ENCODE results near the gene DLK2.
A peak's percentile ranks its signal among the peaks of the same experiment; 100 is the strongest.

DLK2 gene

DNA sequence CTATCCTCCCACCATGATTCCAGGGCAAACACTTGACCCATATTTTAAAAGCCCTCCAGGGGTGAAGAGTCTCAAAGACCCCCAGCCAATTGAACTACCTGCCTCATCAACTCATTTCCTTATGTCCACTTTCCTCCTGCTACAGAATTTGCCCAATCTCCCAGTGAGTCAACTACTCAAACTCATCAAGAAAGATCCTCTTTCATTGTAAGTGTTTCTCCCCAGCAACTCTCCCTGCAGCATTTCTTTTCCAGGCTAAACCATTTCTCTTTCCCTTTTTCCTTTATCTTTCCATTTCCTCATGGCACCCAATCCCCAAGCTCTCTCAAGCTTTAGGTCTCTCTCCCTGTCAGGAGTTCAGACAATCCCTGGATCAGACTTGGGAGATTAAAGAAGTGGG, 1.5 kb downstream of the DLK2 start:
- DNase-seq (ENCODE audit: low read depth, low spot score), result no peak

DNA sequence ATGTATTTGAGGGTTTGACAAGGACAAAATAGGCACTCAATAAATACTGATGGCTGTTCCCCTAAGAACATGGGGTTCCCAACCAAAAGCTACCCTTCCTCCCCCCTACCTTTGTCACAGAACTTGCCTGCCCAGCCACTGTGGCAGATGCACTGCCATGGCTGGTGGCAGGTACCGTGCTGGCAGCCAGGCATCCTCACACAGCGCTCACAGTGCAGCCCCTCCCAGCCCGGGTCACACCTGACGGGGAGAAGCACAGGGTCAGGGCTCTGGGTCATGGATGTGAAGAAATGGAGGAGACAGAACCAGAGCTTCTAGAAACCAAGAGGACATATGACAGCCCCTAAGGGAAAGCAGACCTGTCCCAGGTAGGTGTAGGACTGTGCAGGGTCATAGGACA, 2.5 kb downstream of the DLK2 start:
- no peak for DNase-seq (ENCODE audit: low read depth, low spot score)

- no peak for DNase-seq (ENCODE audit: low read depth, low spot score)
Measured at GRCh38 chr6:43451939-43452338, 3.4 kb downstream of the DLK2 start.

GRCh38 chr6:43451348-43451747, 4.0 kb downstream of the DLK2 start:
- DNase-seq (ENCODE audit: low read depth, low spot score), result no peak

DNA sequence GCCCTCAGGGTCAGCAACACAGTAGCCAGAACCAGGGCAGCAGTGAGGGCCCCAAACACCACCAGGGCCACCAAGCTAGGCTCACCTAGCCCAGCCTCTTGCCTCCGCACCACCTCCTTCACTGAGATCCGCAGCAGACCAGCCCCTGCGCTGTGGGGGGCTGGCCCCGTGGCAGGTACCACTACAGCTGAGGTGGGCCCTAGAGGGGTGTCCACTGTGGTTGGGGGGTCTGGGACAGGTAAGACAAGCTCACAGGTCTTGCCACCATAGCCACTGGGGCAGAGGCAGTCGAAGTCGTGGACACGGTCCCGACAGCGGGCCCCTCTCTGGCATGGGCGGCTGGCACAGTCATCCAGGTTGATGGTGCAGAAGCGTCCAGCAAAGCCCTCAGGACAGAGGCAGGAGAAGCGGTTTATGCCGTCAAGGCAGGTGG, 4.6 kb downstream of the DLK2 start:
- DNase-seq (ENCODE audit: low read depth, low spot score), result no peak

- no peak for DNase-seq (ENCODE audit: low read depth, low spot score)
Measured at GRCh38 chr6:43448916-43449315, 6.4 kb downstream of the DLK2 start.

DNA sequence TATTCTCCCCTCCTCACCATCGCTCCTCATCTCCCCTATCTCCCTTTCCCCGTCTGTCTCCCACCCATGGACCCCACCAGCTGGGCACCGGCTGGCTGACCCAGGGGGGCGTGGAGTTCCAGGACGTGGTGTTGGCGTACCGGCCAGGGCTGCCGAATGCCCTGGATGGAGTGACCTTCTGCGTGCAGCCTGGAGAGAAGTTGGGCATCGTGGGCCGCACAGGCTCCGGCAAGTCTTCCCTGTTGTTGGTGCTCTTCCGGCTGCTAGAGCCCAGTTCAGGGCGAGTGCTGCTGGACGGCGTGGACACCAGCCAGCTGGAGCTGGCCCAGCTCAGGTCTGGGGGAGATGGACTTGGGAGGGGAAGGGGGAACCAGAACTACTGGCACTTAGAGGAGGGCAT, 7.7 kb downstream of the DLK2 start:
- no peak for DNase-seq (ENCODE audit: low read depth, low spot score)

GRCh38 chr6:43445576-43445975, 9.8 kb downstream of the DLK2 start:
- DNase-seq (ENCODE audit: low read depth, low spot score), result no peak

GRCh38 chr6:43444582-43444981, 10.8 kb downstream of the DLK2 start:
- no peak for DNase-seq (ENCODE audit: low read depth, low spot score)

DNA sequence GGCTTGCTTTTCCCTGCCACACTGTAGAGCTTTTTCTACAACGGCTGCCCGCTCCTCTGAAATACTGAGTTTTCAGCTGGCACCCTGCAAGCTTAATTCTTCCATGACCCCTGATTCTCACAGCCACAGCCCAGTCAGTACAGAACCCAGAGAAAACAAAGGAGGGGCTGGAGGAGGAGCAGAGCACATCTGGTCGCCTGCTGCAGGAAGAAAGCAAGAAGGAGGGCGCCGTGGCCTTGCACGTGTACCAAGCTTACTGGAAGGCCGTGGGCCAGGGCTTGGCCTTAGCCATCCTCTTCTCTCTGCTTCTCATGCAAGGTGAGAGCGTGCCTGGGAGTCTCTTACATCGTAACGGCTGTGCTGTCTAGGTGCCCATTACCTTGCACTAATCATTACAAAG, 11.3 kb downstream of the DLK2 start:
- no peak for DNase-seq (ENCODE audit: low read depth, low spot score)

DNA sequence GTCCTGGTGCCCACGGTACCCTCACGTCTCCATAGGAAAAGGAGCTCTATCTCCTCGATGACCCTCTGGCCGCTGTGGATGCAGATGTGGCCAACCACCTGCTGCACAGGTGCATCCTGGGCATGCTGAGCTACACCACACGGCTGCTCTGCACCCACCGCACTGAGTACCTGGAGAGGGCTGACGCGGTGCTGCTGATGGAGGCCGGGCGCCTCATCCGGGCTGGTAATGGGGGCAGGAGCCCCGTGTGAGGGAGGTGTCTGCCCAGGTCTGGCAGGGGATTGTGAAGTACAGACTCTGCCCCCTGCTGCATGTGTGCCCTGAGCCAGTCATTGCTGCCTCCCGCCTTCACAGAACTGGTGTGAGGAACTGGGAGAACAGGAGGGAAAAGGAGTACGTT, 12.4 kb downstream of the DLK2 start:
- DNase-seq (ENCODE audit: low read depth, low spot score), result no peak

- DNase-seq (ENCODE audit: low read depth, low spot score), result no peak
Measured at GRCh38 chr6:43437700-43438099, 17.6 kb downstream of the DLK2 start.

GRCh38 chr6:43436577-43437282, 18.6 kb downstream of the DLK2 start:
- no peak for DNase-seq (ENCODE audit: low read depth, low spot score)

DNA sequence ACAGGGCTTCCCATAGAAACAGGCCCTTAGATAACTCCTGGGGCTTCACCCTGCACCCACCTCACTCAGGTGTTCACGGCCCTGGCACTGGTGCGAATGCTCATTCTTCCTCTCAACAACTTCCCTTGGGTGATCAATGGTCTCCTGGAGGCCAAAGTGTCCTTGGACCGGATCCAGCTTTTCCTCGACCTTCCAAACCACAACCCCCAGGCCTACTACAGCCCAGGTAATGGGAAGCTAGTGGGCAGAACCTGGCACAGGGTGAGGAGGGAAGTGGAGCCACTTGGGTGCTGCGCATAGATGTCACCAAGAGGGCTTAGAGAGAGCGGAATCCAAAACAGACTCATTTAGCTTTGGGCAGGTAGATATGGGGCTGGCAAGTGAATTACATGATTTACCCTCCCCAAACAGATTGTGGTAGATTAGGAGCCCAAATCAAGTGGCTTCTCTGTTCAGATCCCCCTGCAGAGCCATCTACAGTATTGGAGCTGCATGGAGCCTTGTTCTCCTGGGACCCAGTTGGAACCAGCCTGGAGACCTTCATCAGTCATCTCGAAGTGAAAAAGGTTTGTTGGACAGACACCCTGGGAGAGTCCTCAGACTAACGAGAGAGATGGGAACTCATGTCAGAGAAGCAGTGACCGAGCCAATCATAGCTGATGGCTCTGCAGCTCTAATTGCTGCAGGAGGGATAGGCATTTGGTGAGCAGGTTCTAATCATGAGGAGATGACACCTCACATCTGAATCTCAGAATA, 19.5 kb downstream of the DLK2 start:
- DNase-seq (ENCODE audit: low read depth, low spot score), result no peak

DNA sequence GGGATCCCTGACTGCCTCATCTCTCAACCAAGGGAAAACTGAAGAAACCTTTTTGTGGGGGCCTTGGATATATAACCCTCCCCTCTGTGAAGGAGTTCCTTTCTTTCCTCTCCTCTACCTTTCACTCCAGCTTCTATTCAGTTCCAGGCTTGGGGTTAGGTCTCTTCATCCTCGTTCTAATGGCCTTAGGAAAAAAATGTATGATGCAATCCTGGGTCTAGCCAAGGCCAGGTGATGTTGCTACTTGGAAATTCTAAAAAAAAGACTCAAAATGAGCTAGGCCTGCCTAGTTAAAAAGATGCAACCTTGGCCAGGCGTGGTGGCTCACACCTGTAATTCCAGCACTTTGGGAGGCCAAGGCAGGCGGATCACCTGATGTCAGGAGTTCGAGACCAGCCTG, 20.4 kb downstream of the DLK2 start:
- no peak for DNase-seq (ENCODE audit: low read depth, low spot score)

- DNase-seq (ENCODE audit: low read depth, low spot score), result no peak
Measured at GRCh38 chr6:43434001-43434840, 21.1 kb downstream of the DLK2 start.

DNA sequence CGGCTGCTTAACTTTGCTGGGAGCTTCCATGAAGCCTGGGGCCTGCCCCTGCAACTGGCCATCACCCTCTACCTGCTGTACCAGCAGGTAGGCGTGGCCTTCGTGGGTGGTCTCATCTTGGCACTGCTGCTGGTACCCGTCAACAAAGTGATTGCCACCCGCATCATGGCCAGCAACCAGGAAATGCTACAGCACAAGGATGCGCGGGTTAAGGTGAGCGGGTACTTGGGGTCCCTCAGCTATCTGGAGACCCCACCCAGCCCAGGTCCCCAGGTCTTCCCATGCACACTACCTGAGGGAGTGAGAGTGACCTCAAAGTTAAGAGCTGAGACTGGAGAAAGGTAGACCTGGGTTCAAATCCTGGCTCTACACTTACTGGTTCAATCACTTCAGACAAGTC, 22.2 kb downstream of the DLK2 start:
- no peak for DNase-seq (ENCODE audit: low read depth, low spot score)

DNA sequence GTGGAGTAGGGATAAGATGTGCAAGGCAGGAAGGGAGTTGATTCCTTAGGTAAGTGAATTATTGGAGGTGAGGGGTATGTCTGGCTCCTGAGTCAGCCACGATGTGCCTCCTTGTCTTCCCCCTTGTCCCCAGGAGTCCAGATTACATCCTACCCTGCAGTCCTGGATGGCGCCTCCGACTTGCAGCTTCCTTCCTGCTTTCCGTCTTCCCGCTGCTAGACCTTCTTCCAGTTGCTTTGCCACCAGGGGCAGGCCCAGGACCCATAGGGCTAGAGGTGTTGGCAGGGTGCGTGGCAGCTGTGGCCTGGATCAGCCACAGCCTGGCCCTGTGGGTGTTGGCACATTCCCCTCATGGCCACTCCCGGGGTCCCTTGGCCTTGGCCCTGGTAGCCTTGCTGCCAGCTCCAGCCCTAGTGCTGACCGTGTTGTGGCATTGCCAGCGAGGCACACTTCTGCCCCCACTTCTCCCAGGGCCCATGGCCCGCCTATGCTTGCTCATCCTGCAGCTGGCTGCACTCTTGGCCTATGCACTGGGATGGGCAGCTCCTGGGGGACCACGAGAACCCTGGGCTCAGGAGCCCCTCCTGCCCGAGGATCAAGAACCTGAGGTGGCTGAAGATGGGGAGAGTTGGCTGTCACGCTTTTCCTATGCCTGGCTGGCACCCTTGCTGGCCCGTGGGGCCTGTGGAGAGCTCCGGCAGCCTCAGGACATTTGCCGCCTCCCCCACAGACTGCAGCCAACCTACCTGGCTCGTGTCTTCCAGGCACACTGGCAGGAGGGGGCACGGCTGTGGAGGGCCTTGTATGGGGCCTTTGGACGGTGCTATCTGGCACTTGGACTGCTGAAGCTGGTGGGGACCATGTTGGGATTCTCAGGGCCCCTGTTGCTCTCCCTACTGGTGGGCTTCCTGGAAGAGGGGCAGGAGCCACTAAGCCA, 23.1 kb downstream of the DLK2 start:
- DNase-seq (ENCODE audit: low read depth, low spot score), result no peak

GRCh38 chr6:43428874-43429273, 26.5 kb downstream of the DLK2 start:
- no peak for DNase-seq (ENCODE audit: low read depth, low spot score)

DNA sequence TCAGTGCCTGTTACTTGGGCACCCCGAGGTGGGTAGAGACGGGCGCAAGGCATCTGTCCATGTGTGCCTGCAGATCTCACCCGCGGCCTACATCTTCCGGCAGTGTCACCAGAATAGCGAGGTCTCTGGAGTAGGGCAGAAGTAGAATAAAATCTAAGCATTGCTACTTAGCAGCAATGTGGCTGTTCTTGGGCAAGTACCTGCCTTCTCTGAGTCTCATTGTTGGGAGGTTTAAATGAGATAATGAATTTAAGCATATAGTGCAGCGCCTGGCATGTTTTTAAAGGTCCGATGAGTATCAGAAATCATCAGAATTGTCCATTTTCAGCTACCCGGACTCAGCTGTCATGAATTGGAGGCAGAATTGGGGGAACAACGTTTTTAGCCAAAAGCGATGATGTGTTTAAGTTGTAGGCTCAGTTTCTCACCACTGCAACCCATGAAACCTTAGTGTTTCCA, 27.2 kb downstream of the DLK2 start:
- DNase-seq (ENCODE audit: low read depth, low spot score), result no peak

GRCh38 chr6:43427406-43428111, 27.8 kb downstream of the DLK2 start, which contains the start of gene ABCC10:
Gene ABCC10 (plus strand): TSS chr6:43427541. CDS start chr6:43427979, 438 bp downstream.
- DNase-seq (ENCODE audit: low read depth, low spot score), result peak; percentile 95
